G401.6 (cell line): ENCODE results near the gene HSP90AA1.
"Not testable (repeated sequence)": the region's sequence is repeated elsewhere in the genome, so short reads cannot be mapped to it uniquely, and the experiment has no call there.

Experiments
- FAIRE-seq: peaks from 2 replicates; lab custom pipeline; 2012; peaks lifted over from hg19 to GRCh38; lab: Jason Lieb, UNC

The HSP90AA1 gene

DNA sequence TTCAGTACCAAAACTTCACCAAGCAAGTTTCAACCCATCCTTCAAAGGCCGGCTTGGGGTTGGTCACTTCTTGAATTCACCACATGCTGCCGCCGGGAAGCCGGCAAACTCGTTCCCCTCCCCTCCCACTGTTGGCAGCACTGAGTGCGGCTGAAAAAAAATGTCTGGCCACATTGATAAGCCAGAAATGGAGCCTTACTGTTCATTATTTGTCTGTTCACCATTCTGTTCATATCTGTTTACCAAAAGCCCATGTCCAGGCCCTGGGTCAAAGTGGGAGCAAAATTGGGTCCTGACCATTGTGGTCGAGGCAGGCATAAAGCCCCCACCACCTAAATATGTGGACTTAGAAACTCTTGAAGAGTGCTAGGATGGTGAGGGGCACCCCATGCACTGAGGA lies 7.3 kb upstream of the HSP90AA1 start:
- no peak for FAIRE-seq

DNA sequence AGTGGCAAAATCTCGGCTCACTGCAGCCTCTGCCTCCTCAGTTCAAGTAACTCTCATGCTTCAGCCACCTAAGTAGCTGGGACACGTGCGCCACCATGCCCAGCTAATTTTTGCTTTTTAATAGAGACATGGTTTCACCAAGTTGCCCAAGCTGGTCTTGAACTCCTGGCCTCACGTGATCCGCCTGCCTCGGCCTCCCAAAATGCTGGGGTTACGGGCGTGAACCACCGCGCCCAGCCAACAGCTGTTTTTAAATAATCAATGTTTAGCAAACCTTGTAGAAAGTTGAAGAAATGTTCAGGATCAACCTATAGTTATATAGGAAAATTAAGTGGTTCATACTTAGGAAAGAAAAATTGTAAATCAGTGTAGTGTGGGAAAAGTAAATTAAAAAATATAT lies 6.0 kb upstream of the HSP90AA1 start:
- no peak for FAIRE-seq

DNA sequence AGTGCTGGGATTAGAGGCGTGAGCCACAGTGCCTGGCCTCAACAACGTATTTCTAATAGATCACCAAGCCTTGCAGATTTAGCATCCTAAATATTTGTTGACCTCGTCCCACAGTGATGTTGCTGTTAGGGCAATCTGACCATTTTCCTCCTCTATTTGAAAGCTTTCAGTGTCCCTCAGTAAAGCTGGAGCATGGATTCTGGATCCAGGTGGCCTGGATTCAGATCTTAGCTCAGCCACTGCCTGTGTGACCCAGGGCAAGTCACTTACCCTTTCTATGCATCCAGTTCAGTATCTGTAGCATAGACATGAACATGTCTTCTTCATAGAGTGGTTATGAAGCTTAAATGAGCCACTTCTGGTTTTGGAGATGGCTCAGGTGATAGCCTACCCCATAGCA lies 3.9 kb upstream of the HSP90AA1 start:
- no peak for FAIRE-seq

DNA sequence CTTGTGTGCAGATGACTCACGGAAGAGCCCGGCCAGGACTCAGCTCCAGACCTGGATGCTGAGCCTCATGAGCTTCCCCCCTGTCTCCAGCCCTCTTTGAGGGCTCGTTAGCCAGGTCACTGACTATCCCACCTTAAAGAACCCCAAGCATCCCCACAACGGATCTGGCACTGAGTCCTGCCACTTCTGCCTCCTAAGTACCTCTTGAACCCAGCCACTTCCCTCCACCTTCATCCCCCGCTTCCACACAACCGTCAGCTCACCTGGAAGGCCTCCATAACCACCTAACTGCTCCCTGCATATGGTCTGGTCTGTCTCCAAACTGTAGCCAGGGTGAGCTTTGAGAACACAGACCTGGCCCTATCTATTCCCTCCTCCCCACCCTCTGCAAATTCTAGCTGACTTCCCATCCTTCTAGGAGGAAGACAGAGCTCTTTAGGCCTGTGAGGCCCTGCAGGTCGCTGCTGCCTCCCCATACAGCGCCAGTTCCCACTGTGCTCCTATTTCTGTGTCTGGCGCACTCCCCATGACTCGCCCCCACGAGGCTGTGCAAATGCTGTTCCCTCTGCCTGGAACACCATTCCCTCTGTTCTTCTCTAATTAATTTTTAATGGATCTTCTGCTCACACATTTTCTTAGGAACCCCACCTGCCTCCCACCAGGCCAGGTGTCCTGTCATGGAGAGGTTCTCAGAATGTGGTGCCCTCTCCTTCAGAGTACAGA lies 2.9 kb upstream of the HSP90AA1 start:
- FAIRE-seq, result no peak

DNA sequence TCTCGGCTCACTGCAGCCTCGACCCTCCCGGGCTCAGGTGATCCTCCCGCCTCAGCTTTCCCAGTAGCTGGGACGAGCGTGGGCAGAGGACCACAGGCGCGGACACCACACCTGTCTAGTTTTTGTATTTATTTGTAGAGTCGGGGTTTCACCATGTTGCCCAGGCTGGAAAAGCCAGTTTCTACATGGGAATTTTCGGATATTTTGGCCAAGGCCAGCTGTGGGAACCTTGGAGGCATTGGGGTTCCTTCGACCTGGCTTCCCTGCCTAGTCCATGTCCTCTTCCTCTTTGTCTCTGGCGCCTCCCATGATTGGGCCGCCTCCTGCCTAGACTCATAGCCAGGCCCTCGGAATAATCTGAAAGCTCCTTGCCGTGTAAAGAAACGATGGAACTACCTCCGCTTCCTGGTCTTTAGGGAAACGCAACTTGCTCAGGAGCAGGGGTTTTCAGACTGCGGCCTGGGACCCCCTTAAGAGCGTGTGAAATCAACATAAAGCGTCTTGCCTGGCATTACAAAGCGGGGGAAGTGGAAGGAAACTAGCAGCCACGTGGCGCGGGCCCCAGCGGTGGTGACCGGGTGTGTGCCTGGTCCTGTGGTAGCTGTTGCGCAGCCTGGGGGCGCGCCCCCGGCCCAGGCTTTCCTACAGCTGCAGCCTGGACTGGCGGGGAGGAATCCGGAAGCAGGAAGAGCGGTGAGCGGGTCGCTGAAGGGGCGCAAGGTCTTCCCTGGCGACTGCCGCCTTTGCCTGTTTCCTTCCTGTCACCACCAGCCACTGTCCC lies 1.4 kb upstream of the HSP90AA1 start:
- FAIRE-seq, result no peak

DNA sequence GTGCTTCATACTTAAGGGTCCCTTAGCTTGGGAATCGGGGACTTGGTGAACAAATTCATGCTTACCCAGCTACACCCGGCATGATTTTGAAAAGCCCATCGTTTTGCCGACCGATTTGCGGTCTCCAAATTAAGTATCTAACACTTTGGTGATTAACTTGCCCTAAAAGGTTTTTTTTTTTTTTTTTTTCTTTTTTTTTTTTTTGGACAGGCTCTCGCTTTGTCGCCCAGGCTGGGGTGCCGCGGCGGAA lies 843 bp upstream of the HSP90AA1 start:
- no peak for FAIRE-seq

DNA sequence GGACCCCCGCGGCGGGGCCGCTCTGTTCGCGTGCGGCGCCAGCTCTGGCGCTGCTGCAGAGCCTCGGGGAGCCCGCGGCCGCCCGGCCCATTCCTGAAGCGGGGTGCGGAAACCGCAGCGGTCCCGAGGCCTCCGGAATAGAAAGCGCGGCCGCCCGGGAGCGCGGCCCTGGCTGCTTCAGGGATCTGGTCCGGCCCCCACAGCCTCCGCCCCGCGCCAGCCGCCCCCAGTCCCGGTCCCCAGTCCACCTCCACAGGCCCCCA lies 204 bp downstream of the HSP90AA1 start:
- FAIRE-seq, result no peak

DNA sequence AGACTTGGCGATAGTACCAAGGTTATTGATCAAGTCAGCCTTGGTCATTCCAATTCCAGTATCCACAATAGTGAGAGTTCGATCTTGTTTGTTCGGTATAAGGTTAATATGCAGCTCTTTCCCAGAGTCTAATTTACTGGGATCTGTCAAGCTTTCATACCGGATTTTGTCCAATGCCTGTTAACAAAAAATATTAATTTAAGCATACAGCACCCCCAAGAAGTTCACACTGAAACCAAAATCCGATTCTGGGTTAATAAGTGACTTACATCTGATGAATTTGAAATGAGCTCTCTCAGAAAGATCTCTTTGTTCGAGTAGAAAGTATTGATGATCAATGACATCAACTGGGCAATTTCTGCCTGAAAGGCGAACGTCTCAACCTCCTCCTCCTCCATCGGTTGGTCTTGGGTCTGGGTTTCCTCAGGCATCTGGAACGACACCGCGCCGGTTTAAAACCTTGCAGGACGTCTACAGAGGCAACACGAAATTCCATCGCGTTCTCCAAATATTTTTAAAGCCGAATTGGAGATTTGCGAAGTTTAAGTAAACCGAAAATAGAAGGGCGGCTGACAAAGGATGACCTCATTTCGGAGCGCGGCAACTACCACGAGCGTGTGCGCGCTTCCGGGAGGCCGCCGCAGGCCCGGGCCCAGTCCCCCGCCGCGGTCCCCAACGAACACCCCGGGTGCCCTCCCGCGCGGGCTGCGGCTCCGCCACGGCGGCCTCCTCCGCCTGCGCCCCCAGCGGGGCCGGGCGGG lies 716 bp downstream of the HSP90AA1 start:
- no peak for FAIRE-seq

DNA sequence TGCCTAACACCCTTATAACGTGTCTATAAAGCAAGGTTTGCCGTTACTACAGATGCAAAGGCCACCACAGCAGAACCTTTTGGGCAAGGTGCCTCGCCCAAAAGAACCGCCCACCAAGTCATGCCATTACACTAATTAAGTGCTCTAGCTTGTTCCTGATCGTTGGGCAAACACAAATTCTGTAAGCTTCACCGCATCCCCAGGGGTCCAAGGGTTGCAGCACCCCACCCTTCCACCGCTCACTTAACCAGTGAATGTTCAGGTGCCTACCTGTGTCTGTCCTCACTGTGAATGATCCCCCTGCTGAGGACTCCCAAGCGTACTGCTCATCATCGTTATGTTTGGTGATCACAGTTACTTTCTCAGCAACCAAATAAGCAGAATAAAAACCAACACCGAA lies 1.4 kb downstream of the HSP90AA1 start:
- FAIRE-seq, result no peak

DNA sequence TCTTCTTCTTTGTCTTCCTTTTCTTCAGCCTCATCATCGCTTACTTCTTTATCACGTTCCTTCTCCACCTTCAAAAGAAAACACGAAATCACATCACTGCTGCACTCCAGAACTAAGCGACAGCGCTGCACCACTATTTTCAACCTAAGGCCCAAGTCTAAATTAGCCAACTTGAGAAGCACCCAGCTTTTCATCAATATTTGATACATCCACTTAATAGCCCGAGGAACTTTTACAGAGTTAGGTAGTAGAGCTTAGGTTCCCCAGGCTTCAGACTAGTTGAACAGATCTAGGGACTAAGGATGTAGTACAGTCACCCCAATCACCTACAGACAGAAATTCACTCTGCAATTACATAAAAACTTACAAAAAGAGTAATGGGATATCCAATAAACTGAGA lies 1.9 kb downstream of the HSP90AA1 start:
- no peak for FAIRE-seq

DNA sequence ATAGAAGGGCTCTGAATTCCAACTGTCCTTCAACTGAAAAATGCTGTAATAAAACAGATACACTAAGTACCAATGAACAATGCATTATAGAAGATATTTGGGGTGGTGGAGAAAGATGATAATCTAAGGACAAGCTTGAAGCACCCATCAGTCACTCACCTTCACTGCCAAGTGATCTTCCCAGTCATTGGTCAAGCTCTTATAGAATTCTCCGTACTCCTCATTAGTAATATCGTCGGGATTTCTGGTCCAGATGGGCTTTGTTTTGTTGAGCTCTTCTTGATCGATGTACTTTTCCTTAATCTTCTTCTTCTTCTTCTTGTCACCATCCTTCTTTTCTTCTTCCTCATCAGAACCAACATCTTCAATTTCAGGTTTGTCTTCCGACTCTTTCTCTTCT lies 2.3 kb downstream of the HSP90AA1 start:
- not testable (repeated sequence) for FAIRE-seq

DNA sequence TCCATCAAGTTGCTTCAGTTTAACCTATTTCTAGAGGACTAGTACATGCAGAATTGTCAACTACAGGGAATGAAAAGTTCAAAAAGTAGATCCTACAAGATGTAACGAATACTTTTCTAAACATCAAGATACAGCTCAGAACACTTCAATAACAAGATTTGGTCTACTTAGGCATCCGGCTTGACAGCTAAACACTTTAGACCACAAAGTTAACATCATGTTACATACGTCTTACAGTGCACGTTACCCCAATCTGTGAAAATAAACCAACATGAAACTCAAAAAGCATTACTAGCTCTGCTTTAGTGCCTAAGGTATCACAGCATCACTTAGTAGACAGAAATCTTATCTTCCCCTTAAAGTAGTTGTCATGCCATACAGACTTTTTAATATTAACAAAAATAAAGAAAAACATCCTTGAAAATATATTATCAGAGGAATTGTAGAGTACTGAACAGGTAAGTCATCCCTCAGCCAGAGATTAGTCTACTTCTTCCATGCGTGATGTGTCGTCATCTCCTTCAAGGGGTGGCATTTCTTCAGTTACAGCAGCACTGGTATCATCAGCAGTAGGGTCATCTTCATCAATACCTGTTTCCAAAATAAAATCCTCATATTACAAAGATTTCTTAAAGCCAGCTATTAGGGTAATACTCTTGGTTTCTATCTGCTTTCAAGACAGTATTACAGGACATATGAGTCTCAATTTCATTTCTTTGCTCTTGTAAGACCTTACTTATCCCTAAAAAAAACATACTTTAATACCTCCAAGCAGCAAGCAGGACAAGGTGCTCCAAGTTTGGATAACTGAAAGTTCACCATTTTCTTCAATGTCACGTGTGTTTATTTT lies 5.4 kb downstream of the HSP90AA1 start:
- FAIRE-seq, result no peak

DNA sequence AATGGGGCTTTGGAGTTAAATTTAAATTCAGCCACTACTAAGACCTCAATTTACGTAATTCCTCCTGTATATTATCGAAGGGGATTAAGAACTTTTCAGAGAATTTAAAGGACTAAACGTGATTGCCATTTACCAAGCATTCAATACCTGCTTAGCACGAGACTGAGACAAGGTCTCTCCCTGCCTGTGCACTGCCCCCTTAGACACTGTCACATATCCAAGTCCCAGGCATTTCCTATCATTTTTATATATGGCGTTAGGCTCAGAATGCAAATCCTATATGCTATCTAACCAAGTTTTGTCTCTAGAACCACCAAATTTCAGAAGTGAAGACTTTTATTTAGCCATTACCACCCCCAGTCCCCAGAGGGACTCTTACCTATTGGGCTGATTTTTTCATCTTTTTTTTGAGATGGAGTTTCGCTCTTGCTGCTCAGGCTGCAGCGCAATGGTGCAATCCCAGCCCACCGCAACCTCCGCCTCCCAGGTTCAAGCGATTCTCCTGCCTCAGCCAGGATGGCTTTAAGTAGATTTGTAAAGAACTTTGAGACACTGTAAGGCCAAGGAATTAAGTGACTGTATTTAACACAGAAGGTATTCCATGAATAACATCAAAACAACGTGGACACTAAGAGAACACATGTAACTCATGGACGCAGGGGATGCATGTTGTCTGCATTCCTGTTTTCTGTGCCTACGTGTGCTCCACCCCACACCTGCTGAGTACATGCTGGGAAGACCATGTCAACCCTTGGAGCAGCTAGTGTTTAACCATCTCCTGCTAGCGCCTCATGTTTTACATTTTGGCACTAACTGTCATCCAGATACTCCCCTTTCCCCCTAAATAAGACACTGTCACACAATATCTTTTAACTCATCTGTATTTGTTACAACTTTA lies 6.4 kb downstream of the HSP90AA1 start:
- no peak for FAIRE-seq

DNA sequence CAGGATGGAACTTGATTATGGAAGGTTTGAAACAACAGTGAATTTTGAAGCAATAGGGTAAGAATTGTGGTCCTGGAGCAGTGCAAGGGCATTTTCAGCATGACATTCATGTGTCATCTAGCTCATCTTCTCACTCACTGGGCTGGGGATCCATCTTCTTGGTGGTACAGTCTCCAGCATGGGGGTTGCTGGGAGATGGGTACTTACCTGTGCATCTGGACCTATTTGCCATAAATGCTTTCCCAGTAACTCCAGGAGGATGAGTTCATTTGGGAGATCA lies 7.2 kb downstream of the HSP90AA1 start:
- FAIRE-seq, result no peak

DNA sequence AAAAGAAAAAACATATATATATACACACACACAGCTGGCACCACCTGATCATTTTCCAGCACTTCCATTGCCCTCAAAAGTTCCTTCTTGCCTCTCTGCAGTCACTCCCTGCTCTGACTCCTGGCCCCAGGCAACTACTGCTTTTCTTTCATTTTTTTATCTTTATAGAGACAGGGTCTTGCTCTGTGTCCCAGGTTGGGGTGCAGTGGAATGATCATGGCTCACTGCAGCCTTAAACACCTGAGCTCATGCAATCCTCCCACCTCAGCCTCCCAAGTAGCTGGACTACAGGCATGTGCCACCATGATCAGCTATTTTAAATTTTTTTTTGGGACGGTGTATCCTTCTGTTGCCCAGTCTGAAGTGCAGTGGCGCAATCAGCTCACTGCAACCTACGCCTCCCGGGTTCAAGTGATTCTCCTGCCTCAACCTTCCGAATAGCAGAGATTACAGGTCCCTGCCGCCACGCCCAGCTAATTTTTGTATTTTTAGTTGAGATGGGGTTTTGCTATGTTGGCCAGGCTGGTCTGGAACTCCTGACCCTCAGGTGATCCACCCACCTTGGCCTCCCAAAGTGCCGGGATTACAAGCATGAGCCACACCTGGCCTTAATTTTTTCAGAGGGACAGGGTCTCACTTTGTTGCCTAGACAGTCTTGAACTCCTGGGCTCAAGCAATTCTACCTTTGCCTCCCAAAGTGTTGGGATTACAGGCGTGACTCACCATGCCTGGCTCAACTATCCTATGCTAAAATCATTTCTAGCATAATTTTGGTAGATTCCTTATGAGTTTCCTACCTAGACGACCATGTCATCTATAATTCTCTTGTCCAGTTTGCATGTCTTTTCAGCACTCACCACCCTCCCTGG lies 7.8 kb downstream of the HSP90AA1 start:
- FAIRE-seq, result no peak

DNA sequence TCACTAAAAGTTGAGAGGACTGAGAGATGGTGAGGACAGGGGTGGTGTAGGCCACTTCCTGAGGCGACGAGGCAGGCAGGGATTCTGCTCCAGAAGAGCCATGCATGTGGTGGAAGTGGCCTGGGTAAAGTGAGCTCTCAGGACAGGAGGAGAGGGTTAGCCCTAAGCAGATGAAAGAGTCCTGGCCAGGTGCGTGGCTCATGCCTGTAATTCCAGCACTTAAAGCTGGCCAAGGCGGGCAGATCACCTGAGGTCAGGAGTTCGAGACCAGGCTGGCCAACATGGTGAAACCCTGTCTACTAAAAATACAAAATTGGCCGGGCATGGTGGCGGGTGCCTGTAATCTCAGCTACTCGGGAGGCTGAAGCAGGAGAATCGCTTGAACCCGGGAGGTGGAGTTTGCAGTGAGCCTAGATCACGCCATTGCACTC lies 8.5 kb downstream of the HSP90AA1 start:
- FAIRE-seq, result not testable (repeated sequence)

DNA sequence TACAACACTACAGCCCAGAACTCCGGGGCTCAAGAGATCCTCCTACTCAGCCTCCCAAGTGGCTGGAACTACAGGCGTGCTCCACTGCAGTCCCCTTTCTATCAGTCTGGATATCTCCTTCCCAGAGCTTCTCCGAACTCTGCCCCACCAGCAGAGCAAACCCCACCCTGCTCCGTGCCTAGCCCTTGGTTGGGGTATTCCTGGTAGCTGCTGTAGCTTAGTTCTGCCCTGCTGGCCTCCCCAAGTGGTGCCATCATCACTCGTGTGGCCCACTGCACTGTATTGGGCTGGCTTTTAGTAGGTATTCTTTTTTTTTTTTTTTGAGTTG lies 9.5 kb downstream of the HSP90AA1 start:
- no peak for FAIRE-seq

DNA sequence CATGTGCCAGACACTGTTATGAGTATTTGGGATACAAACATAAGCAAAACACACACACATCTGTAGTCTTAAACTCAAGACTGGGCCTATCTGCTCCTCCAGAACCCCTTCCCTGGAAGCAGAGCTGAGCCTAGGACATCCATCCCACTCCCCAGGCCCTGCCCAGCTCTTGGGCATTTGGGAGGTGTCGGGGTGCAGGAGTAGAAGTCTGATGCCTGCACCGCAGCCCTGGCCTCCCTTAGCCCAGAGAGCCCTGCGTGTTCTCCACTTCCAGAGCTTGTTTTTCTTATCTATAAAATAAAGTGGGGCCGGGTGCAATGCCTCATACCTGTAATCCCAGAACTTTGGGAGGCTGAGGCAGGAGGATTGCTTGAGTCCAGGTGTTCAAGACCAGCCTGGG lies 11.7 kb downstream of the HSP90AA1 start:
- FAIRE-seq, result no peak

DNA sequence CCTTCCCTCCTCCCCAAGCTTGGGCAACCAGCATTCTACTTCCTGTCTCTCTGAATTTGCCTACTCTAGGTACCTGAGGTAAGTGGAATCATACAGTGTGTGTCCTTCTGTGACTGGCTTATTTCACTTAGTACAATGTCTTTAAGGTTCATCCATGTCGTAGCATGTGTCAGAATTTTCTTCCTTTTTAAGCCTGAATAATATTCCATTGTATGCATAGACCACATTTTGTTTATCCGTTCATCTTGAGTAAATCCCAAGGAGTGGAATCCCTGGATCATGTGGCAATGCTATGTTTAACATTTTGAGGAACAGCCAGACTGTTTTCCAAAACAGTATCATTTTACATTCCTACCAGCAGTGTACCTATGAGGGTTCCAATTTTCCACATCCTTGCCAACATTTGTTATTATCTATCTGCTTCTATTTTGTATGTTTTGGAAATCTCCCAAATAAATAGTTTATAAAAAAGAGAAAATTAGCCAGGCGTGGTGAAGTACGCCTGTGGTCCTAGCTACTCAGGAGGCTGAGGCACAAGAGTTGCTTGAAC lies 12.4 kb downstream of the HSP90AA1 start:
- no peak for FAIRE-seq

DNA sequence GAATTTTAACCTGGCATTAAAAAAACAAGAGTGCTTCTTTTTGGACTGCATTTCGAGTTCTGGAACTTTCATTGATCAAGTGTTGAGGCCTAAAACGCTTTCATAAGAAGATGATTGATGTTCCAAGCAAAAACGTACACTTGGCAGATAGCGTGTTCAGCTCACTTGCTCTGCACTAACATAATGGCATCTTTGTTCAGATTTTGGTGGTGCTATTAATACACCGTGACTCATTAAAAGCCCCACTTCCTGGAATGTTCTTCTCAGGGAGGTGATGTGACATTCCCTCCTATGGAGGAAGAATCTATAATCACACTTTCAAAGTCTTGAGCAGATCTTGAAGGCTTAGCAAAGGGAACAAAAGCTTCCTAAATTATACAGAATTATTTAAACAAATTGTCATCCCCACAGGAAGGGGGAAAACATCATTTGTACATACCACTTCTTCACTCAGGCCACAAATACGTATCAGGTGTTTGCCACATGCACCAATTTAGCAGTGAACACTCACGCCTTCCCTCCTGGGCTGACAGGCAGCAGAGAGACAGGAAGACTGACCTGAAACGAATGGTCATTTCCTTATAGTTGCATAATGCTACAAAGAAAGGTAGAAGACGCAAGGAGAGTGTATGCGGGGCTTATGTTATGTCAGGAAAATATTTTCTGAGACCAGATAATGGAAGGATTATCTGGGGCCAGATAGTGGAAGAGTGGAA lies 15.4 kb downstream of the HSP90AA1 start:
- no peak for FAIRE-seq
